GM18909 (cell line): ENCODE data around the gene RAB20.
"Not testable (repeated sequence)": the region's sequence is repeated elsewhere in the genome, so short reads cannot be mapped to it uniquely, and the experiment has no call there.

Experiments
- ATAC-seq: cut with Tn5 transposase; IDR thresholded peaks from one replicate; pipeline ENCODE4 v1.9.1; 2021; ENCODE audit warnings: mild to moderate bottlenecking; ENCODE audit not compliant: unreplicated experiment, poor library complexity

Gene RAB20, protein sequence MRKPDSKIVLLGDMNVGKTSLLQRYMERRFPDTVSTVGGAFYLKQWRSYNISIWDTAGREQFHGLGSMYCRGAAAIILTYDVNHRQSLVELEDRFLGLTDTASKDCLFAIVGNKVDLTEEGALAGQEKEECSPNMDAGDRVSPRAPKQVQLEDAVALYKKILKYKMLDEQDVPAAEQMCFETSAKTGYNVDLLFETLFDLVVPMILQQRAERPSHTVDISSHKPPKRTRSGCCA

DNA sequence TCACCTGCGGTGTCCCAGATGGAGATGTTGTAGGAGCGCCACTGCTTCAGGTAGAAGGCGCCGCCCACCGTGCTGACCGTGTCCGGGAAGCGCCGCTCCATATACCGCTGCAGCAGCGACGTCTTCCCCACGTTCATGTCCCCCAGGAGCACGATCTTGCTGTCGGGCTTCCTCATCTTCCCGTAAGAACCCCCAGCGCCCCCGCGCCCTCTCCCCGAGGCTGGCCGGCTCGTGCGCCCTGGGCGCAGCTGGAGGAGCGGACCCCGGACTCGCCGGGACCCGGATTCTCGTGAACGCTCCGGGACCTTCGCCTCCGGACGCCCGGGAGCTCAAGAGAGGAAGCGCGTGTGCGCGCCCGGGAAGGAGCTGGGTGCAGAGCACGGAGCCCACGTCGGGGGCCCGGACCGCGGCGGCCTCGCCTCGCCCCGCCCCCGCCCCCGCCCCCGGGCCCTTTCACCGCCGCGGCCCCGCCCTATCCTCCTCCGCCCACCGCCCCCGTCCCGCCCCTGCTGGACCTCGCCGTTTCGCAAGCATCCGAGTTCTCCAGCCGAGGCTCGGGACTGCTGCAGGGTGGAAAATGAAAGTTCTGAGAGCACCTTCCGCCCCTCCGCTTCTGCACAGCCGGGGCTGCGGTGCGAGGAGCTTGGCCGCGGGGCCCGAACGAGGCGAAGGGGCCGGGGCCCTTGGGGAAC, at the start of gene RAB20:
Gene RAB20 (minus strand): TSS at position 379 of the 692 bp plus-strand sequence. CDS start 203 bp downstream, at position 176.
- ATAC-seq, result peak; percentile 75

DNA sequence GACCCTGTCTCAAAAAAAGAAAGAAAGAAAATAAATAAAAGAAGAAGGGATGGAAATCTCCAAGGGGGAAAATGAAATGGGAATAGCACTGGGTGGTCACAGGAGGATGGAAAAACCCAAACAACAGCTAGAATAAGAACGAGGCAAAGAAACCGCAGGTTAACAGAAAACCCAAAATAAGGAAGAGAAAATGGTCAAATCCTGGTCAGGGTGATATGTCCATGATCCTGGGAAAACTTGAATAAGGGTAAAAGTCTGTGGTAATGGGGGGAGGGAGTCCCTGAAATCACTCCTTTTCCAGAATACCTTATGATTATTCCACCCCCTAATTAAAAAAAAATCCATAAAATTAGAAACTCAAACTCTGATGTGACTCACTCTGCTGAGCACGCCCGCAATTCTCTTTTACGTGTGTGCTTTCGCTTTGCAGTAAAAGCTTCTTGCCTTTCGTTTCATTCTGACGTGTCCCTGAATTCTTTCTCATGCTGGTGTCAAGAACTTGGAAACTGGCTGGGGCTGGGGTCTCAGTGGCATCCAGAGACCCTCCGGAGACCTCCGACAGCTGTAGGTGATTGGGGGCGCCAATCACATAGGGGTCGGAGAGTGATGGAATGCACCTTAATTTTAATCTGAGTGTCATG, 49.6 kb upstream of the RAB20 start:
- no peak for ATAC-seq

DNA sequence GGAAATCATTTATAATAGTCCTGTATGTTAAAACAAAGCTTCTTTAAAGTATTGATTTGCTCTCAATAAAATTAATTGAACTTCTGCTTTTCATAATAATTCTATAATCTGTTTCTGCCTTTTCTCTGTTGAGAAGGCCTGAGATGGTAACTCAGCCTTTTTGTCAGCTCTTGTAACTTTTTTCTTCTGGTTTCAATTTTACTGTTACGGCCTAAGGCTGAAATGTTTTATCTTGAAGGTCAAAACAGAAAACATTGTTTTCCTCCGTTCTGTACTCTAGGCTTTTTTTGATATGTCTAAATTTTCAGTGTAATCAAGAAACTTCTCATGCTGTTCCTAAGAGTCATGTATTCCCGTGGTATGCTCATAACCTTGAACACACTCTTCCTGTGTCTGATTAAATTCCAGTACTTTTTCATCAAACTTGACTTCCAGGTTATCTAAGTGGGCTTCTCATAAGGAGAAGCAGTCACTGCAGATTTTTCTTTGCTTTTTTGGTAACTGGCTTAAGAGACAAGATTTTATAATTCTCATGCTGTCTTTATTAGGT, 46.2 kb upstream of the RAB20 start:
- no peak for ATAC-seq

DNA sequence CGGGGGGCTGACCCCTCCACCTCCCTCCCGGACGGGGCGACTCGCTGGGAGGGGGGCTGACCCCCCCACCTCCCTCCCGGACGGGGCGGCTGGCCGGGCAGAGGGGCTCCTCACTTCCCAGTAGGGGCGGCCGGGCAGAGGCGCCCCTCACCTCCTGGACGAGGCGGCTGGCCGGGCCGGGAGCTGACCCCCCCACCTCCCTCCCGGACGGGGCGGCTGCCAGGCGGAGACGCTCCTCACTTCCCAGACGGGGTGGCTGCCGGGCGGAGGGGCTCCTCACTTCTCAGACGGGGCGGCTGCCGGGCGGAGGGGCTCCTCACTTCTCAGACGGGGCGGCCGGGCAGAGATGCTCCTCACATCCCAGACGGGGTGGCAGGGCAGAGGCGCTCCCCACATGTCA, 44.8 kb upstream of the RAB20 start:
- not testable (repeated sequence) for ATAC-seq

DNA sequence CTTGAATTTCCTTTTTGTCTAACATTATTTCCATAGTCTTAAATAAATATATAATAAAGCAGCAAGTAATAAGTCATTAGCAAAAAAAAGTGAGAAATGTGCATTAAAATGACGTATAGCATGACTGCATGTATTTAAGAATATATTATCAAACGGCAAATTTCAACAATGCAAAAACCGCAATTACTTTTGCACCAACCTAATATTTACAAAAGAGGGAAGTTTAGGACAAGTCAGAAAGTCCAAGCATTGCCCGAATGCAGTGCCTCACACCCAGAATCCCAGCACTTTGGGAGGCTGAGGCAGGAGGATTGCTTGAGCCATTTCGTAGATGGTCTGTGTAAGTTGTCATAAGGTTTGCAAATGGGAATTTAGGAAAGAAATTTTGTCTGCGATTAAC, 43.6 kb upstream of the RAB20 start:
- ATAC-seq, result no peak

DNA sequence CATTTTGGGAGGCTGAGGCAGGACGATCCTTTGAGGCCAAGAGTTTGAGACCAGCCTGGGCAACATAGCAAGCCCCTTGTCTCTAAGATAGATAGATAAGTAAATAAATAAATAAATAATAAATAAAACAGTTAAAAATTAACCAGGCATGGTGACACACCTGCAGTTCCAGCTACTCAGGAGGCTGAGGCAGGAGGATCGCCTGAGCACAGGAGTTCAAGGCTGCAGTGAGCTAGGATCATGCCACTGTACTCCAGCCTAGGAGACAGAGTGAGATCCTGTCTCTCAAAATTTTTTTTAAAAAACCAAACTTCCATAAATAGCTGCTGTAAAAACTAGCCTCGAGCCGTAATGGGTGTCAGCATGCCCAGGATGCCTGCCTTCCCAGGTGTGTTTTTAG, 39.5 kb upstream of the RAB20 start:
- ATAC-seq, result no peak

DNA sequence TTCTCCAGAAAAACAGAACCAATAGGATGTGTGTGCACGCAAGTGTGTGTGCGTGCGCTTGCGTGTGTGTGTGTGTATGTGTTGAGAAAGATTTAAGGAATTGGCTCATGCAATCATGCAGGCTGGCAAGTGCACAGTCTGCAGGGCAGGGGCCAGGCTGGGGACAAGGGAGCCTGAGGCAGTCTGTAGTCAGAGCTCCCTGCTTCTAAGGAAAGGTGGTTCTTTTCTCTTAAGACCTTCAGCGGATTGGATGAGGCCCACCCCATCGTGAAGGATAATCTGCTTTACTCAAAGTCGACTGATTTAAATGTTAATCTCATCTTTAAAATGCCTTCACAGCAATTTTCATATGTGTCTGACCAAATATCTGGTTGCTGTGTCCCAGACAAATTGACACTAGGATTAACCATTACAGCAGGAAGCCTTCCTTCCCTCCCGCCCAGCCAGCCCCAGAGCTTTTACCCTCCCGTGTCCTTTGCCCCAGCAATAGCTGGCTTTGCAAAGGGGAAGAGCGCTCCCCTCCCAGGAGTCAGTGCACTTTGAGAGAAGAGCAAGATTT, 38.8 kb upstream of the RAB20 start:
- ATAC-seq, result no peak

DNA sequence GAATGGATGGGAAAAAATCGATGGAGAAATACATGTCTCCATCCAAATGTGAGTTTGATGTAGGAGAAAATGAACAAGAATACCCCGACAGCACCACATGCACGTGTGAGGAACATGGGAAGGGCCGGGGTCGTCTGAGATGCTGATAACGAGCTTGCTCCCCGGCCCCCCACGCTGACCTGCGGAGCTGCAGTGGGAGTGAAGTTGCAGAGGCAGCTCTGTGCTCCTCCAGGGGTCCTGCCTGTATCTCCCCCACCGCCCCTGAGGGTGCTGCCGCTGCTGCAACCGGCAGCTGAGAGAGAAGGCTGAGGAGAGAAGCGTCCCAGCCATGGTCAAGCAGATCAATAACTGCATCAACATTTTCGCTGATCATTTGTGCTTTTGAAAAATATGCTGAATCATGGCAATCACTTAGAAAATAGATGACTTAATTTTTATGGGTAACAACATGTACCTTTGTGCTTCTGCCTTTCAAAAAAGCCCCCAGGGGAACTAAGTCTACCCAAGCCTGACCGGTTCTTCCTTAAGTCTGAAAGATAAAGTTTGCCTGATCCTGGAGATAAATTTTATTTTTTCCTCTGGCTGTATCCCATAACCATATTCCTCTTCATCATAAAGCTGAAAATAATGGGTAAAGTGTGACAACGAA, 35.6 kb upstream of the RAB20 start:
- no peak for ATAC-seq

DNA sequence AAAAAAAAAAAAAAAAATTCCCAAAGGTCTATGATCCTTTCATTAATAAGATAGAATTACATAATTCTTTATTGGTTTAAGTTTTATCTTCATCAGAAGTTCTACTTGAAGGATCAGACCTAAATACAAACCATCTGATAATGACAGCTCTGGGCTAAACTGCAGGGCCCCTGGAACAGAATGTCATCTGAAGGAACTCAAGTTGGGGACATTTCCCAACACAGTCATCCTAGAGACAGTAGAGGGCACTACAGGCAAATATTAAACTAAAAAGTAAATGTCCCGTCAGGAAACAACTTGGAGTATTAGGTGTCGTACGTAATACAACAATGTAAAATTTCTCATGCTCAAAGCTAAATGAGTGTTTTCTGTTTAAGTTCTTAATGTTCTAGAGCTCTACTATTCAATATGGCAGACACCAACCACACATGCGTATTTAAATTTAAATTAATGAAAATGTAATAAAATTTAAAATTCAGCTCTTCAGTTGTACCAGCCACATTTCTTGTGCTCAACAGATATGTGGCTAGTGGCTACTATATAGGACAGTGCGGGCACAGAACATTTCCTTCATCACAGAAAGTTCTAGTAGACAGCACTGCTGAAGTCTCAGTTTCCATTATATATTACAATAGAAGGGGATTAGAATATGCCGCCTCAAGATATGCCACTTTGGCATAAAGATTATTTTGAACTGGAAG, 32.1 kb upstream of the RAB20 start:
- ATAC-seq, result peak; percentile 88

DNA sequence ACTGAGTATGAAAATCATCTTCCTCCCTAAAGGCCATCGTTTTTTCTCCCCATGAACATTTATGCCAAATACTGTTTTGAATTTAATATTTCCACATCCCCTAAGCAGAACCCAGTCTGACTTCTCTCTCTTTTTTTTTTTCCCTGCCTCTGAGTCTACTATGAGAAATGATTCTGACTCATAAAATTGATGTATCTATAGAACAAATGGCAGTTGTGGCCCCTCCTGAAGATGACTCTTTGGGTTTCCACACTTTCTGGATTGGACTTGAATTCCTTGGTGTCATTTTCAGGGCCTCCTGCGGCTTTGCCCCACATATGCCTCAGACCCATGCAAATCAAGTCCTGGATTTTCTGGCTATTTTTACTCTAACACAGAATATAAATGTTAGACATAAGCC, 31.1 kb upstream of the RAB20 start:
- ATAC-seq, result no peak

DNA sequence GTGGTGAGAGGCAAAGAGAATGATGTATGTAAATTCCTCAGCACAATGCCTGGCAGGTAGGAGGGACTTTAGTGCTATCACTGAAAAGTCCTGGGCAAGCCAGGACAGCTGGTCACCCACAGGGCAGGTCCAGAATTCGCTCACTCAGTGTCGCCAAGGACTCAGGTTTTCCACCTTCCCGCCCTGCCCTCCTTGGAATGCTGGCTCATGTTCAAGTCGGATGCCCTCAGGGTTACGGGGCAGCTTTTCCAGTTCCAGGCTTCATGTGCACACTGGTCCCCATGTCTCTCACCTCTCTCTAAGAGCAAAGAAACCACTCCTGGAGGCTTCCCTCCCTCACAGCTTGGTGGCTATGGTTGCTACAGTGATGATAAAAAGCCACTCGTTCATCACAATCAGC, 29.1 kb upstream of the RAB20 start:
- no peak for ATAC-seq

DNA sequence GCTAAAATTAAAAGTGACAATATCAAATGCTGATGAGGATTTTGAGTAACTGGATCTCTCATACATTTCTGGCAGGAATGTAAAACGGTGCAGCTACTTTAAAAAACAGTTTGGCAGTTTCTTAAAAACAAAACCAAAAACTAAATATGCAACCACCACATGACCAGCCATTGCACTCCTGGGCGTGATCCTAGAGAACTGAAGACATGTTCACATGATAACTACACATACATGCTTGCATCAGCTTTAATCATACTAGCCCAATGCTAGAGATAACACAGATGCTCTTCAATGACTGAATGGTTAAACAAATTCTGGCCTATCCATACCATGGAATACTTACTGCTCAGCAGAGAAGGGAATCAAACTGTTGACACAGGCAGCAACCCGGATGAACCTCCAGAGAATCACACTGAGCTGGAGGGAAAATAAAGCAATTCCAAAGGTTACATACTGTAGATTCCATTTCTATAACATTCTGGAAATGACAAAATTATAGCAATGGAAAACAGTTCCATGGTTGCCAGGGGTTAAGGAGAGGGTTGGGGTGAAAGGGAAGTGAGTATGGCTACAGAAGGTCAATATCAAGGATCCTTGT, 28.4 kb upstream of the RAB20 start:
- ATAC-seq, result no peak

DNA sequence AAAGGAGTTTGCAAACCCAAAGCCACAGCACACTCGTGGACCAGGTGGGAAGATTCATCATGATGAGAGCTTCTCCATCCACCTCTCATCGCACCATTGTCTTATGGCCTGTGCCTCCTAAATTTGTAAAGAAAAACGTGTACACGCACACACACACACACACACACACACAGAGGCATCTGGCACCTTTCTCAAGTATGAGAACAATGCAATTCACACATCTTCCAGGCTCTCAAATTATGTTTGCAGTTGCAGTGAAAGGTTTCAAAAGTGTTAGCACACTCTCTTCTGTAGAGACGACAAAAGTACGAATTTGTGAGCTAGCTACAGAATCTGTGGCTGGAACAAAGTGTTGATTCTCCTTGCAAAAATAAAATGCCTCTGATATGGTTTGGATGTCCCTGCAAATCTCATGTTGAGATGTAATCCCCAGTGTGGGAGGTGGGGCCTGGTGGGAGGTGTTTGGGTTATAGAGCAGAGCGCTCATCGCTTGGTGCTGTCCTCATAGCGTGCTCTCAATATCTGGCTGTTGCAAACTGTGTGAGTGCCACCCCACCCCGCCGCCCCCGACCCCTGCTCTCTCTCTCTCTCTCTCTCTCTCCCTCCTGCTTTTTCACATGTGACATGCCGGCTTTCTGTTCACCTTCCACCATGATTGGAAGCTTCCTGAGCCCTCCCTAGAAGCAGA, 21.8 kb upstream of the RAB20 start:
- no peak for ATAC-seq

DNA sequence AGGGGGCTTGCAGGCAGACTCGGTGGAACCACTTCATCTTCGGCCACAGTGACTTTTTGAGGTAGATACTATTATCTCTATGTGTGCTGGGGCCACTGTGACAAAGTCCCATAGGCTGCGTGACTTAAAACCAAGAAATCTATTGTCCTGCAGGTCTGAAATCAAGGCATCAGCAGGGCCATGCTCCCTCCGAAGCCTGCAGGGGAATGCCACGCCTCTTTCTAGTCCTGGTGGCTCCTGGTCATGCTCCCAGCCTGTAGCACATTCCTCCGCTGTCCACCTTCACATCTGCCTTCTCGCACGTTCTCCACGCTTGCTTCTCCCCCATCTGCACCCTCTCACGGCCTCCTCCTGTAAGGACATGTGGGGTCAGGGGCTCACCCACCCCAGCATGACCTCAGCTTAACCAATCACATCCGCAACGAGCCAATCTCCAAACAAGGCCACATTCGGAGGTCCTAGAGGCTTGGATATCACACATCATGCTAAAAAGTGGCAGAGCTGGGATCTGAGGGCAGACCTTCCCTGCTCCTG, 21.0 kb upstream of the RAB20 start:
- no peak for ATAC-seq

DNA sequence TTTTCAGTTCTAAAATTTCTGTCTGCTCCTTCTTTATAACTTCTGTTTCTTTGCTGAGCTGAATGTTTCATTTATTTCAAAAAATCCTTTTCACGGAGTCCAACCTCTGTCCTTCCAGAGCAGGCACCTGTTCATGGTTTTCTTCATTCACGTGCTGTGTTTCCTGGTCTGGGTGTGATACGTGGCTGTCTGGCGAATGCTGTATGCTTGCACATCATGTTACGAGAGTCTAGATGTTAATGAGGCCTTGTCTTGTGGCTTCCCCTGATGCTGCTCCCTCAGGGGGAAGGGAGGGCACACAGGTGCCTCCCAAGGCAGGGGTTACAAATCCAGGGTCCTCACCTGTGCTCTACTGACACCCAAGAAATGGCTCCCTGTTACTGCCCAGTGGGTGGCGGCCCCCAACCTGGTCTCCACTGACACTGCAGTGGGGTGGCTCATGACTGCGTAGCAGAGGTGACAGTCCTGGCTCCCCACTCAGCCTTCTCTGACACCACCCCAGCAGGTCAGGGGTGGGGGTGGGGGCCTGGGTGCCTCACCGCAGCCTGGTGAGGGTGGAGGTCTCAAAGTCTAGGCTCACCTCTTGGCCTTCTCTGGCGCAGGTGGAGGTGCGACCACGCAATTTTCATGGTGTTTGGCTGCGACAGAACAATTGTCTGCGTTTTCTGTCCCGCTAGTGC, 20.1 kb upstream of the RAB20 start:
- no peak for ATAC-seq

DNA sequence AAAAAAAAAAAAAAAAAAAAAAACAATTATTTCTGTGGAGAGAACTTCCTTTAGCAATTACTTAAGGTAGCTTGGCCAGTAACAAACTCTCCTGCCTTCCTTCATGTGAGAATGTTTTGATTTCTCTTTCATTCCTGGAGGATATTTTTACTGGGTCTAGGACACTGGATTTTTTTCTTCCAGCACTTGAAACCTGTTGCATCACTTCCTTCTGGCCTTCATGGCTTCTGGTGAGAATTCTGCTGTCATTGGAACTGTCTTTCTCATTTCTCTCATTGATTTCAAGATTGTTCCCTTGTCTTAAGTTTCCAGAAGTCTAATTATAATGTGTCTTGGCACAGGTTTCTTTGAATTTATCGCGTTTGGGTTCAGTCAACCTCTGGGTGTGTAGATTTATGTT, 19.3 kb upstream of the RAB20 start:
- no peak for ATAC-seq

DNA sequence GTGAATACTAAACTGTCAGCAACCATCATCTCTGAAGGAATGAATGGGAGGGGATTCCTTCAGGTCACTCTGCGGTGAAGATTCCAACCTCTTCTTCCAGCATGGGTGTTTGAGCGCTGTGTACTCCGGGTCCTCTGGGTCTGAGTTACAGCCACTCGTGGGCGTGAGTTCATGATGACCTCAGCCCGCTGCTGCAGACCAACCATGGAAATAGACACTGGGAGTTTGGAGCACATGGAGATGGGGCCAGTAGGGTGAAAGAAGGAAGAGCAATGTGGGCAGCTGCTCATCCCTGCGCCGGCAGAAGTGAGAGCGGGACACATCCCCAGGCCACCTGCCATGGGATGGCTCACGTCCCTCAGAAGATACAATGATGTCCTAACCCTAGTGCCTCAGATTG, 16.8 kb upstream of the RAB20 start:
- ATAC-seq, result no peak

DNA sequence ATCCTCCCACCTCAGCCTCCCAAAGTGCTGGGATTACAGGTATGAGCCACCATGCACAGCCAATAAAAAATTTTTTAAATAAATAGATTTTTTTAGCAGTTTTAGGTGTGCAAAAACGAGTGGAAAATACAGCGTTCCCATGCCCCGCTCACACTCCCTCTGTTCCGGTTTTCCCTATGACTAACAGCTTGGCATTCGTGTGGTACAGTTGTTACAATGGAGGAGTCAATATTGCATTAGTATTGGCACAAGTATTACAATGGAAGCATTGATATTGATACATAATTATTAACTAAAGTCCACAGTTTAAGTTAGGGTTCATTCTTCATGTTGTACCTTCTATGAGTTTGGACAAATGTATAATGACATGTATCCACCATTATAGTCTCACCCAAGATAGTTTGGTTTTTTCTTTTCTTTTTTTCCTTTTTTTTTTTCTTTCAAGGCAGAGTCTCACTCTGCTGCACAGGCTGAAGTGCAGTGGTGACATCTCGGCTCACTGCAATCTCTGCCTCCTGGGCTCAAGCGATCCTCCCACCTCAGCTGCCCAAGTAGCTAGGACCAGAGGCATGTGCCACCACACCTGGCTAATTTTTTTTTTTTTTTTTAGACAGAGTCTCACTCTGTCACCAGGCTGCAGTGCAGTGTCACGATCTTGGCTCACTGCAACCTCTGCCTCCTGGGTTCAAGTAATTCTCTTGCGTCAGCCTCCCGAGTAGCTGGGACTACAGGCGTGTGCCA, 15.4 kb upstream of the RAB20 start:
- no peak for ATAC-seq
